CD4-positive, alpha-beta T cell (primary cell): ENCODE data around the gene PSMD2. TPM values are rescaled to one million over a fixed set of nuclear protein-coding genes. Genes with fewer than 3 reads are reported as not detected.

ENCODE experiments used
- ATAC-seq: fragments of 200-7000 bp; cut with Tn5 transposase; one replicate; pipeline ENCODE4 v1.10.0; 2022; ENCODE audit warnings: mild to moderate bottlenecking; ENCODE audit not compliant: poor library complexity
- CTCF ChIA-PET: fragments of 350-600 bp; sonication (Branson Sonifier 250); formaldehyde crosslinking; loops from one replicate; lab custom pipeline; 2021; ENCODE audit warnings: antibody characterized with exemption, inconsistent platforms; lab: Charles Lee
- POLR2A ChIA-PET: fragments of 350-600 bp; sonication (Branson Sonifier 250); formaldehyde crosslinking; loops from one replicate; lab custom pipeline; 2021; ENCODE audit warnings: antibody characterized with exemption, inconsistent platforms; lab: Charles Lee
- DNase-seq, 14 experiments: peaks; one replicate each; pipeline ENCODE4 v3.0.0-alpha.2; 2013 to 2020; ENCODE audit warnings: mixed read lengths in 2 of 14
- H3K27ac ChIP-seq, 2 donors: one replicate each; pipeline versions ENCODE4 v1.5.1 to v1.7.0; 2013; ENCODE audit warnings: low read length in 2 of 2, low read depth in 1 of 2, mild to moderate bottlenecking in 1 of 2
- H3K27me3 ChIP-seq, 2 experiments: 1 replicate in 1 of 2; 2 replicates in 1 of 2; pipeline versions ENCODE4 v1.6.1 to v1.7.0; 2013; ENCODE audit warnings: low read length in 2 of 2, control low read depth in 1 of 2, mild to moderate bottlenecking in 1 of 2, moderate library complexity in 1 of 2; ENCODE audit not compliant: insufficient read depth in 2 of 2, control insufficient read depth in 1 of 2
- H3K36me3 ChIP-seq: one replicate; pipeline ENCODE4 v1.6.1; 2013; ENCODE audit warnings: low read length, control low read depth; ENCODE audit not compliant: insufficient read depth
- H3K4me1 ChIP-seq: one replicate; pipeline ENCODE4 v1.6.1; 2013; ENCODE audit warnings: low read length, control low read depth; ENCODE audit not compliant: insufficient read depth
- H3K4me3 ChIP-seq: one replicate; pipeline ENCODE4 v1.5.1; 2013; ENCODE audit warnings: mild to moderate bottlenecking, low read length, moderate library complexity
- H3K9me3 ChIP-seq, 2 experiments: 1 replicate in 1 of 2; 2 replicates in 1 of 2; pipeline versions ENCODE4 v1.6.1 to v1.7.0; 2013; ENCODE audit warnings: low read length in 2 of 2, mild to moderate bottlenecking in 2 of 2, control low read depth in 1 of 2, moderate library complexity in 1 of 2; ENCODE audit not compliant: control insufficient read depth in 1 of 2, insufficient read depth in 1 of 2
- H3K27ac Mint-ChIP-seq: one replicate; pipeline ENCODE4 v1.8.0; 2020; ENCODE audit warnings: mixed read lengths
- H3K27me3 Mint-ChIP-seq: one replicate; pipeline ENCODE4 v1.8.0; 2021; ENCODE audit warnings: mixed read lengths
- H3K36me3 Mint-ChIP-seq: one replicate; pipeline ENCODE4 v1.8.0; 2021; ENCODE audit warnings: low read depth, mixed read lengths
- H3K4me1 Mint-ChIP-seq: one replicate; pipeline ENCODE4 v1.8.0; 2021; ENCODE audit warnings: low read depth, mixed read lengths
- H3K4me3 Mint-ChIP-seq: one replicate; pipeline ENCODE4 v1.8.0; 2020; ENCODE audit warnings: mild to moderate bottlenecking, mixed read lengths
- H3K9me3 Mint-ChIP-seq: one replicate; pipeline ENCODE4 v1.8.0; 2020; ENCODE audit warnings: mixed read lengths
- CTCF ChIP-seq: fragments of 200-600 bp; IDR thresholded peaks from one replicate; pipeline ENCODE4 v1.8.0; 2022; ENCODE audit warnings: antibody characterized with exemption, mild to moderate bottlenecking
- intact Hi-C, 2 experiments: fragments of 100-400 bp; cut with DNase I in 1 of 2; cut with micrococcal nuclease in 1 of 2; formaldehyde crosslinking; loops; one replicate each; pipeline versions ENCODE4 v1.15.1 to v1.9.0; 2023 to 2025; cut with DNase I, micrococcal nuclease
- polyA plus RNA-seq, 2 donors: library from polyadenylated mRNA; unstranded; fragments of 120-200 nt; gene quantifications; one replicate each; pipeline ENCODE4 v1.2.1, GENCODE V29; 2013
- total RNA-seq, 174 experiments: library from RNA in 2 of 174; stranded (reverse) in 2 of 174; gene quantifications; one replicate each; pipeline ENCODE4 v1.2.3 and lab custom pipeline; 2021 to 2026

PSMD2 gene
- total RNA-seq (100 to 1,000 TPM; 159 TPM), total RNA-seq (lab: John Stamatoyannopoulos, UW) (95.7 to 589 (median 152) reads per million in 172 experiments)
- polyA plus RNA-seq (2013, experiment 1 of 2): 114 TPM
- polyA plus RNA-seq (2013, experiment 2 of 2): 130 TPM

GRCh38 chr3:184298759-184299487 is at the start of gene PSMD2:
Gene PSMD2, plus strand, starts transcription at chr3:184299241. Its CDS starts 26 bp downstream, at chr3:184299267.
- Histone ChIP-seq H3K27ac (peak within 1 kb of the TSS; percentile 60 to 86), H3K36me3 (peaks cover 39% of the 10 kb centered on the region), H3K4me1 (peaks cover 24% of the 10 kb centered on the region), H3K27me3 (no peaks in the 10 kb centered on the region), H3K4me3 (peak within 1 kb of the TSS; percentile 95), H3K9me3 (no peaks in the 10 kb centered on the region)
- POLR2A ChIA-PET: interaction anchor here (0.6 kb wide), 1 partner anchor 15 kb away, joined by 3 read pairs; no protein-coding TSS in a partner anchor
- peak within 1 kb of the TSS; percentile 91 for H3K27ac Mint-ChIP-seq
- ATAC-seq (peak; percentile 93), DNase-seq (peak; percentile 94 to 99 (median 98))
- peaks cover 26% of the 10 kb centered on the region for H3K4me1 Mint-ChIP-seq
- no peak for TF ChIP-seq CTCF
- peaks cover 49% of the 10 kb centered on the region for H3K36me3 Mint-ChIP-seq
- H3K4me3 Mint-ChIP-seq: peak within 1 kb of the TSS; percentile 96
- CTCF ChIA-PET: interaction anchor here (1.0 to 1.3 kb wide), 2 partner anchors 49 to 139 kb away, joined by 4 read pairs; partner anchors contain the start of gene EEF1AKMT4
- intact Hi-C loops: loop anchor here (1.0 to 5.0 kb wide), 12 partner anchors 15 to 1502 kb away; partner anchors contain the start of genes AP2M1 (in 2 of the 2), EIF4G1 (in 2 of the 2), ABCC5 (in 1 of the 2) and ABCF3 (in 1 of the 2)
- H3K27me3 Mint-ChIP-seq: no peaks in the 10 kb centered on the region
- no peaks in the 10 kb centered on the region for H3K9me3 Mint-ChIP-seq

- intact Hi-C loops: loop anchor here (1.0 to 5.0 kb wide), 13 partner anchors 22 to 365 kb away; partner anchors contain the start of genes PSMD2 (in 2 of the 2), ABCC5 (in 1 of the 2), ABCF3 (in 1 of the 2) and AP2M1 (in 1 of the 2)
- Histone ChIP-seq H3K9me3 (no peaks in the 10 kb centered on the region), H3K27me3 (no peaks in the 10 kb centered on the region), H3K4me1 (peaks cover 28% of the 10 kb centered on the region), H3K27ac (peak within 1 kb of the TSS; percentile 61 to 79), H3K4me3 (peak within 1 kb of the TSS; percentile 86), H3K36me3 (peaks cover 11% of the 10 kb centered on the region)
- peak within 1 kb of the TSS; percentile 94 for H3K27ac Mint-ChIP-seq
- no peak for TF ChIP-seq CTCF
- peak within 1 kb of the TSS; percentile 93 for H3K4me3 Mint-ChIP-seq
- ChIA-PET POLR2A (interaction anchor here (0.8 to 1.3 kb wide), 6 partner anchors 13 to 114 kb away, joined by 3 to 7 read pairs (median 4); partner anchors contain the start of genes EIF2B5 and VWA5B2), CTCF (interaction anchor here (0.5 to 1.7 kb wide), 15 partner anchors 10 to 365 kb away, joined by 3 to 21 read pairs (median 4); partner anchors contain the start of genes ABCC5, ABCF3, CAMK2N2 and PARL)
- no peaks in the 10 kb centered on the region for H3K27me3 Mint-ChIP-seq
- peaks cover 21% of the 10 kb centered on the region for H3K4me1 Mint-ChIP-seq
- no peaks in the 10 kb centered on the region for H3K9me3 Mint-ChIP-seq
- peaks cover 24% of the 10 kb centered on the region for H3K36me3 Mint-ChIP-seq
- DNase-seq: peak; percentile 90 to 99 (median 94)
- ATAC-seq: peak; percentile 86
Measured at GRCh38 chr3:184249412-184250166, 49.5 kb upstream of the PSMD2 start, which contains the start of gene EEF1AKMT4. Gene EEF1AKMT4, plus strand, starts transcription at chr3:184249672. Its CDS starts 23 bp downstream, at chr3:184249695.
